Activated CD8-positive, alpha-beta memory T cell treated with anti-CD3 and anti-CD28 coated beads, Interleukin-2, amount 50 U/mL, for 4 hours (primary cell): ENCODE results near the gene SLC22A16.

ENCODE experiments used
- DNase-seq: peaks from one replicate; pipeline ENCODE4 v3.0.0-alpha.2; 2020

Gene SLC22A16

DNA sequence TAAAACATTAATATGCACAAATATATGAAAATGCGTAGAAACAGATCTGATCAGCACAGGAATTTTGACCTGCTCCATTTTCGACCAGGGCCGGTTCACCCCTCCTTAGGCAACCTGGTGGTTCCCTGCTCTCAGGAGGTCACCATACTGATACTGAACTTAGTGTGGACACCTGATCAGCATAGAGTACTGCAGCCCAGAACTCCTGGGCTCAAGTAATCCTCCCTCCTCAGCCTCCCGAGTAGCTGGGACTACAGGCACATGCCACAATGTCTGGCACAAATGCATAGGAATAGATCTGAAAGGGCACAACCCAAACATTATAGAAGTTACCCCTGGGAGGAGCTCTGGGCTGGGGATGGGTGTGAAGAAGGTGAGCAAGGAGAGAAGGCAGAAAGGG, 36.4 kb downstream of the SLC22A16 start:
- DNase-seq: no peak

DNA sequence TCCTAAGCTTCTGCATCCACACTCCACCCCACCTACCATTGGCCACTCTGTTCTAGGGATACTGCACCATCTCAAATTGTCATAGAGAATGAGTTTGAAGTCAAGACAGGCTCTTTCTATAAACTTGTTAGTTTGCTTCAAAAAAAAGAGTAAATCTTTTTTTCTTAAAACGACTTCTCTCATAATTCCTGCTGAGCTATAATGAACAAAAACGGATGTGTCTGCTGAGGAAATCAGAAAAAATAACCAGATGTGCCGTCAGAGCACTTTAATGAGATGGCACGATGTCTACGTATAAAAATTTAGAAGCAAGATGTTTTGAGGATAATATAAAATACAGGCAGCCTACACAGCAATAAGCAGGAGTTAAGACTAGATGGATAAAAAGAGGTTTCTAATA, 37.1 kb downstream of the SLC22A16 start:
- no peak for DNase-seq

DNA sequence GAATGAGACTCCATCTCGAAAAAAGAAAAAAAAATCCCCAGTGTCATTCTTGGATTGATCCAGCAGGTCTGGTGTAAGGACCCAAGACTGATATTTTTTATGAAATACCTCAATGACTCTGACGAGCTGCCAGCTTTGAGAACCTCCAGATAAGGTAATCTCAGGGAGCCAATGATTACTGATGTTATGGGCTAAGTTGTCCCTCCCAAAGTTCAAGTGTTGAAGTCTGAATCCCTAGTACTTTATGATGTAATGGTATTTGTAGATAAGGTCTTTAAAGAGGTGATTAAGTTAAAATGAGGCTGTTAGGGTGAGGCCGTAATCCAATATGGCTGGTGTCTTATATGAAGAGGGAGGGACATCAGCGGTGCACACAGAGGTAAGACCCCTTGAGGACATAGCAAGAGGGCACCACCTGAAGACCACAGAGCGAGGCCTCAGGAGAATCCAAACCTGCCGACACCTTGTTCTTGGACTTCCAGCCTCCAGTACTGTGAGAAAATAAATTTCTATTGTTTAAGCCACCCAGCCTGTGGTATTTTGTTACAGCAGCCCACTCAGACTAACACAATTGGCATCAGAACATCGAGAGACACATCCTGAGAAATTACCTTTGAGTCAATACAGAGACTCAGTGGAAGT, 41.3 kb downstream of the SLC22A16 start:
- no peak for DNase-seq

DNA sequence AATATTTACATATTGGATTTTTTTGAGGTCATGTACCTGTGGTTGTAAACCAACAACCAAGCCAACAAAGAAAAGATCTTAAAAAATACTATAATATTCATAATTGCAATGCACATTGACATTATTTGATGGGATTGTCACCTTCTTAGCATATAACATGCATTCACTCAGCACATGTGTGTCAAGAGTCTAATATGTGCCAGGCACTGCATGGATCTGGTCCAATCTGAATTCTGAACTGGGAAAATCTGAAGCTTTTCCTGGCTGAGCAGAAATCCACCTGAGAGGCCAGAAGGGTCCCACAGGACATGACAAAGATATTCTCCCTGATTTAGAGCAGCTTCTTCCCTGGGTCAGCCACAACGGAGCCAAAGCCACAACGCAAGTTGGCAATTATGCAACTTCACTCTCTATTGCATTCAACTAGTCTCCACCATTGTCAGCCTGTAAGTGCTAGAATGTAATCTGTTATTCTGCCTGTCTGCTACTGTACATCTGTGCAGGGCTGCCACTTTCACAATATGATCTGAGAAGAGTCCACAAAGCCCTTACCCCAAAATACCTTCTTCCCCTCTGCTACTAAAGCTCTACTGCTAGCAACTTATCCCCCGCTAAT, 44.0 kb downstream of the SLC22A16 start:
- no peak for DNase-seq

DNA sequence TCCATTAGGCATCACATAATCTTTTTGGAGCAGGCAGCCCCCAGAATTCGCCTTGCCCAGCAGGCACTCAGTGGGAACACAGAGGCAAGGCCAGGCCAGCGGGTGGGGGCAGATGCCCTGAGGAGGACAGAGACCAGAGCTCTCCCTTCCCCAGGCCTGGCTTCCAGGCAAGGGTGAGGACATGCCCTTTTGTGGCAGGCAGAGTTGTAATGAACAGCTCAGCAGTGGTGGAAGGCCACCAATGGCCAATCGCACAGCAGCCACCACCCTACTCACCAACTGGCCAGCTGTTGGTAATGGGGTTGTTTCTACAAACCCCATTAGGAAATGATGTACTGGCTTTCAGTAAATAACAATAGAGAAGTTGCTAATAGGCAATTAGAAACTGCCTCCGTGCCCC, 45.7 kb downstream of the SLC22A16 start:
- no peak for DNase-seq

DNA sequence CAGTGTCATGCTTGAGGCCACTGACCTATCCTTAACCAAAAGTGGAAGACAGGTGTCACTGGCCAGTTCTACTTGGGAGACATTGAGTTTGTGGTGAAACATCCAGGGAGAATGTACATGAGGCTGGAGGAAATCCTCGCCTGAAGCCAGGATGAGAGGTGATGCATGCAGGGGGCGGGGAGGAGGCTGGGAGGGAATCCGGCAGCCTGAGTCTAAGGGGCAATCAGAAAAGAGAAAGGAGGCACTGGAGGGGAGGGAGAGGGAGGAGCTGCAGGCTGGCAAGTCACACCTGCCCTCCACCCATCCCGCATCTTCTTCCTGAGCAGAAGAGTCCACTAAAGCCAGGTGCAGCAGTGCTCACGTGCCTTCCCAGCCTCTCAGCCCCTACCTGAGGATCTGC, 46.2 kb downstream of the SLC22A16 start:
- no peak for DNase-seq

DNA sequence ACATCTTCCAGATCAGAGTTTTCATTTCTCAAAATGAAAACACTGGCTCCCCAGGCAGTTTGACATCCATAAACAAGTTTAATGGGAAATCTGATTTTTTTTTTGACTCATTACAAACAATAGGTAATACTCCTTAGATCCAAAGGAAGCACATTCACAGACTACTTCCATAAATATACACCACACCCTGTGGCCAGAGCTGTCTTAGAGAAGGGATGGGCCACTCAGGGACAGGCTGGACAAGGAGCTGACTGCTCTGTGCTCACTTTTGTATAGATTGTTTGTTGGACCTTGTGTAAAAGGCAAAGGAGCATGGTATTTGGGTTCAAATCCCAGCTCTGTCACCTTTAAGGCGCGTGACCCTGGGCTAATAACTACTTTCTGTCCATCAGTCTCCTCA, 48.3 kb downstream of the SLC22A16 start:
- DNase-seq: no peak

DNA sequence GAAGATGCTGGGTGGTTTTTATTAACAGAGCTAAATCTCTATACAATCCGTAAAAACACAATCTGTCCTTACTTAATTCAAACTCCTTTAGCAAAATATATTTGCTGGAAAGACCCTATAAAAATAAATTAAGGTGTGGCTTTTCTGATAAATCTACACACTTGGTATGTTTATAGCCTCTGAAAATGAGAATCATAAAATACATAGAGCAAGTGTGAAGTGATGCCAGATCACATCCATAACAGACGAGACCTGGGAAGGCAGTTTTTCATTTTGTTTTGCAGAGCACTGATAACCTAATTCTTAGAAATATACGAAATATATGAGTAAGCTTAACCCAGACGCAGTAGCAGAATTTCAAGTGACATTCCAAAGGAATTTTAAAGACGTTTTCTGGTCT, 50.6 kb downstream of the SLC22A16 start:
- DNase-seq: no peak

DNA sequence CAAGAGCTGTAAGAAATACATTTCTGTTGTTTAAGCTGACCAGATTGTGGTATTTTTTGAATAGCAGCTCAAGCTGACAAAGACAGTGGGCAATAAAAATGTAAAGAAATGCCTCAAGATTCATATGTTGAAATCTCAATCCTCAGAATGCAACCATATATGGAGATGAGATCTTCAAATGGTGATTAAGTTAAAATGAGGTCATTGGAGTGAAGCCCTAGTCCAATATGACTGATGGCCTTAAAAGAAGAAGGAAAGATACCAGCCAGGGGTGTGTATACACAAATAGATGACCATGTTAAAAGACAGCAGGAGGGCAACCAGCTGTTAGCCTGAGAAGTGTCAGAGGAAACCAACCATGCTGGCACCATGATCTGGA, 54.0 kb downstream of the SLC22A16 start:
- DNase-seq: no peak

DNA sequence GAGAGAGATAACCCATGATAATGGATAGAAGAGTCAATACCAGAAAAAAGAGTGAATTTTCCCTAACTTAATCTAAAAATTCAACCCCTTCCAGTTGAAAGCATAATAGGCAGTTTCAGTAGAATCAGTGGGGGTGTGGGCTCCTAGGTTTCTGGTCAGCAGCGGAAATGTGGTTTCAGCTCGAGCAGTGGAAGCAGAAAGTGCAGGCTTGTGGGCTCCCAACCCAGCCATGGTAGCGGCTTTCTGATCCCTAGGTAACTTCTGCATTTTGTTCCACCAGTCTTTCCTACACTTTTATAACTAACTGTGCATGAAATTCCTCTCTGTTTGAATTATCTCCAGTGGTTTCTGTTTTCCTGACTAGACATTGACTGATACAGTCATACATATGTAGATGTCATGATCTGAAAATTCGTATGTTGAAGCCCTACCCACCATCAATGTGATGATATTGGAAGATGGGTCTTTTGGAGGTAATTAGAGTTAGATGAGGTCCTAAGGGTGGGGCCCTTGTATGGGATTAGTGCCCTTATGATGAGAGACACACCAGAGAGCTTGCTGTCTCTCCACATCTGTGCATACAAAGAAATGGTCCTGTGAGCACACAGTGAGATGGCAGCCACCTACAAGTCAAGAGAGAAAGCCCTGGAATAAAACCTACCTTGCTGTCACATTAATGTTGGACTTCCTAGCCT, 54.5 kb downstream of the SLC22A16 start:
- no peak for DNase-seq

DNA sequence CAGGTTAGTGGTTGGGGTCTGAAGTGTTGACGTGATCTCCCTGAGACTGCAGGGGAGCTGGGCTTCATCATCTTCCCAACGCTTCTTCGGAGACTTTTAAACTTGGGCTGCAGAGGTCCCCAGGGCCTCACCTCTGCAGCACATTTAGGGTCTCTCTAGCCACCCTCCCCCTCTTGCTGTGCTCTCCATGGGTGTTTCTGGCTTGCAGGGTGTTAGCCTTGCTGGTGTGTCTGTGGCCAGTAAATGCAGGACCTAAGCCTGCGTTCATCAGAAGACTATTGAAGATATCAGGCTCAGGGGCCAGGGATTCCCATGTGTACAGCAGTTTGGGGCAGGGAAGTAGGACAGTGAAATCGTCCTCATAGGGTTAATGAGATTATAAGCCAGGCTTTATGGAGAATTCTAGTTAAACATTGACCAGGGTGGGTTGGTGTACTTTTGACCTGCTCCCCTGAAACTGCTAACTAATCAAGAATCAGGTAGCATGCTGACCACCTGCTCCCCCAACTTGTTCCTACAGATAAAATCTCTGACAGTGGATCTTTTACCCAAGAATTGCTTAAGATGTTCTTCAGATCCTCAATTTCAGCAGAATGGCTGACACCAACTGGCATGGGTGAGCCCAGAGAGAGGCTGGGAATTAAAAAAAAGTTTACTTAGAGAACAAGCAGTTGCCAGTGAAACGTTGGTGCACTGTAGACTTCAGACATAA, 57.2 kb downstream of the SLC22A16 start:
- DNase-seq: no peak

DNA sequence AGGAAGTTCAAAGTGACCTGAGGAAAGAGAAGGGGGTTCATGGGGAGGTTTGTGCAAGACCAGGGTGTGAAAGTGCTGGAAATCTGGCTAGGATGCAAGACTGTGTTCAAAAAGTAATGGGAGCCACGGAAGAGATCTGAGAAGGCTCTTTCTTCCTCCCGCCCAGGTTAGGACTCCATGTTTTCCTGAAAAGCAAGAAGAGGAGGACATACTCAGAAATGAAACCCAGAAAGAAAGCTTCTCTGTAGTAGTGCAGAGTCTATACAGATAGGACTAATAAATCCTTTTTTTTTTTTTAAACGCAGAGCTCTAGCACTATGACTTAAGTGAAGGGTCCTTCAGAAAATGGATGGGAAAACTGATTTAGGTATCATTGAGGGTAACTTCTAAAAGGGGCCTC, 57.8 kb downstream of the SLC22A16 start:
- DNase-seq: no peak

DNA sequence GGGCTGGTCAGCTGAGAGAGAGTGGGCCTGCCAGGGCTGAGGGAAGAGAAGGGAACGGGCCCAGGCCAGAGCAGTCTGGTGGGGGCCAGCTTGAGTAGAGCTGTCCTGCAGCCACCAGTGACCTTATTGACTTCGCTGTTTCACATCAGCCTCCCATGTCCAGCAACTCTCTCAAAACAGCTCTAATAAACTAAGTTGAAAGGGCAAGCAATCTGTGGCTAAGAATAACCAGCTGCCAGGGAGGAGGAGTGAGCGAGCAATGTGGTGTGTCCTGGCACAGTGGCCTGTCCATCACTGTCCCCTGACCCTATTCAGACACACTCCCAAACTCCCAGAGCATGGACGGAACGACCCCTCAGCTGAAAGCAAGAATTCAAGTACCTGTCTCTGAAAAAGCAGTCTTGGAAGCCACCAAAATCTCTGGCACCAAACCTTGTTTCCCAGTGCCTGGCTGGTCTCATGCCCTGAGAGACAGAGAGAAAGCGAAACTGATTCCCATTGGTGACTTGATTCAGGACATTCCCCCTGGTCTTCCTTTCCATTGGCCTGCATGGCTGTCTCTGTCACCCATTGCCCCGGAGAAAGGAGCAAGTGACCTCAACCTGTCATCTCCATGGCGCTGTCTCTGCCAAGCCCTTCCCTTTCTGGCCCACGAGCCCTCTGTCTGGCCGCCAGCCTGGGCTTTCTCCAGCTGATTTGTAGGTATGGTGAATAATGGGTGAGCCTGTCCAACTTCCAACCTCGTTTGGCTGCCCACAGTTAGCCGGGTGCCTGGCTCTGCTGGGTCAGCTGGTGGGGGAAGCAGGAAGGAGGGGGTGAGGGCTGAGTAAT, 61.1 kb downstream of the SLC22A16 start, which contains the start of gene DDO:
Gene DDO, minus strand, starts transcription at position 490 of the 831 bp plus-strand sequence. CDS start 2,113 bp downstream, outside the sequence.
- DNase-seq: no peak

DNA sequence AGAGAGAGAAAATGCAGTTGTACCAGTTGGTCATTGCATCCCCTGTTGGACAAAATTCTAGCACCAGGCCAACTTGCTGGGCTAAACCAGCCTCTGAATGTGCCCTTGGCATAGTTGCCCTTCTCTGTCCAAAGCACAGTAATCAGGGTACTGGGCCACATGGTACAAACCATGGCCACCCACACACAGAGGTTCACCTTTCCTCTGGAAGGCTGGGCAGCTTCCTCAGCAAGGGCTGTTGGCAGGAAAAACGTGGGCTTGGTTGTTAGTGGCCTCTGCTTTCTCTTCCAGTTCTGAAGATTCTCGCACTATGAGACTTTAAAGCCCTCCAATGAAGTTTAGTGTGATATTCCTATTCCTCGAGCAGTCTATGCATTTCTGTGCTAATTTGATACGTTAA, 61.7 kb downstream of the SLC22A16 start:
- no peak for DNase-seq

DNA sequence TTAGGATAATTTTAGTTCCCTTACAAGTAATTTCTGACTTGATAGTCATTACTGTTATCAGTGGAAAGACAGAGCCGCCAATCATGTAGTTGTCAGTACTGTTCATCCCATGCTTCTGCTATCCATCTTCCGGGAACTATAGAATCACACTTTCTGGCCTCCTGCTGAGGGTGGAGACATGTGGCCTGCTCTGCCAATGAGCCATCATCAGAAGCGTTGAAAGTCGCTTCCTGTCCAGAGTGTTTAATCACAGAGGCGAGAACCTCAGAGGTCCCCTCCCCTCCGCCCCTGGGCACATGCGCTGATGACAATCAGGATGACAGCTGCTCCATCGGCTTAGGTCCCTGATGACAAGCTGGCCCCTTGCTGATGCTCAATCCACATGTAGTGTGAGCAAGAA, 64.1 kb downstream of the SLC22A16 start:
- no peak for DNase-seq

DNA sequence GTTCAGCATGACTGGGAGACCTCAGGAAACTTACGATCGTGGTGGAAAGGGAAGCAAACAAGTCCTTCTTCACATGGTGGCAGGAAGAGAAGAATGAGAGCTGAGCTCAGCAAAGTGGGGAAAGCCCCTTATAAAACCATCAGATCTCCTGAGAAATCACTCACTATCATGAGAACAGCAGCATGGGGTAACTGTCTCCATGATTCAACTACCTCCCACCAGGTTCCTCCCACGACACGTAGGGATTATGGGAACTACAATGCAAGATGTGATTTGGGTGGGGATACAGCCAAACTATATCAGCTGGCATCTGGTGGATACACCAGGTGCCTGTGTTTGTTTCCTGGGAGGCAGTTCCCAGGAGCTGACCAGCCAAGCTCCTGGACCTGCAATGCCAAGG, 65.9 kb downstream of the SLC22A16 start:
- no peak for DNase-seq

DNA sequence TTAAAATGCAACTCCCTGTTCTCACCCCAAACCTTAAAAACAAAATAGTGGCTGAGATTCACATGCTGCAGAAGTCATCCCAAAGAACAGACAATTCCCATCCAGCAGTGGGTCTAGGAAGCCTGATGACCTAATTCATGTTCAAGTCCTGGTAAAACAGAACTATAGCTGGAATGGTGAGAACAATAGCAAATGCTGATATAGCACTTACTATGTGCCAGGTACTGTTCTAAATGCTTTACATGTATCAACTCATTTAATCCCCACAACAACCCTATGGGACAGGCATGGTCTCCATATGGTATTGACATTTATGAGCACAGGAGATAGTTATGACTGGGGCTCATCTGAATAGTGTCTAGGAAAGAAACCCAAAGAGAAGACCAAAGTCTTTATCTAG, 66.6 kb downstream of the SLC22A16 start:
- no peak for DNase-seq

DNA sequence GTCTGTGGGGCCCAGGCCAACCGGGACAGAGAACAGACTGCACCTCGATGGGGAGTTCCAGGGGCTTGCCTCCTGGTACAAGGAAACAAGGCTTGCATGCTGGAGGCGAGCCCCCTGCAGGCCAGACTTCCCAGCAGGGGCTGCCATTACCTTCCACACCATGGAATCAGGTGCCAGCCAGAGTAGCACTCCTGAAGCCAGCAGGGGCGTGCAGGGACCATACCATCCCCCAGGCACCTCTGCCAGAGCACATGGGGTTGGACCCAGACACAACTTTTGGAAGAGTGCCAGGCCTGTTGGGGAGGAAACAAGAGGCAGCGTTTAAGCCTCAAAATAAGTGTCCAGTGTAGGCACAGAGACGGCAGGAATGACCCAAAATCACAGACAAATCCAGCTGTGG, 67.5 kb downstream of the SLC22A16 start:
- no peak for DNase-seq

DNA sequence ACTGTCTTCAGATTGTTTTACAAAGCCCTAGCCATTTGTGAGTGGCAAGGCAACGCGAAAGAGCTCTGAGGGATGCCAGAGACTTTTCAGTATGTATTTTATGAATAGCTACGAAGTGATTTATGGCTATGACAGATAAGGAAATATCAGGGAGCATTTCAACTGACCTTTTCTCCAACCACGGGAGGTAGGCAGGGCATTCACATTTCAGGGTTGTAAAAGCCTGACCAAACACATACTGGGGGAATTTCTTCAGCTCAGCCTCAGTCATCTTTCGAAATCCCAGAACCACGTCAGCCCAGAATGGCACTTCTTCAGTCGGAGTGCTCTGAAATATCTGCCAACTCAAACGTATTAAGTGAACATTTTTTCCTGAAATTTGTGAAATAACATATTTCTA, 71.8 kb downstream of the SLC22A16 start:
- DNase-seq: no peak

DNA sequence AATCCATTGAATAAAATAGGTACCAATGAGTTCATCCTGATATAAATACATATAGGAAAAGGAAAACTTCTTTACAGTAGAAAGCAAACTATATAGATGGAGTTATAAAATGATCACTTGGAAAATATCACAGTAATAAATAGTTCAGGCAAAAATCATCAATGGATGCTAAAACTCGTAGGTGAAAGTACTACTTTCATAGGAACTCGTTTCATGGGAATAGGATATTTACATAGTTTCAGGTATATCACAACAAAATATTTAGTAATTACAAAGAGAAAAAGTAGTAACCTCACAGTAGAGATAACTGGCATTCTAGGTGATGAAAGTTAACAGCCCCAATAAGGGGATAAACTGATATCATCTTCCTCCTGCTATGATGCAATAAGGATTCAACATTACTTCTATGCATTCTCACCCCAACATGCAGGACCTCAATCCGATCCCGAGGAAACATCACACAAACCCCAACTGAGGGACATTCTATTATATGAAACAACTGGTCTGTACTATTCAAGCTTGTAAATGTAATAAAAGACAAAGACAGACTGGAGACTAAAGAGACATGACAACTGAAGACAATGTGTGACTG, 74.7 kb downstream of the SLC22A16 start:
- no peak for DNase-seq

DNA sequence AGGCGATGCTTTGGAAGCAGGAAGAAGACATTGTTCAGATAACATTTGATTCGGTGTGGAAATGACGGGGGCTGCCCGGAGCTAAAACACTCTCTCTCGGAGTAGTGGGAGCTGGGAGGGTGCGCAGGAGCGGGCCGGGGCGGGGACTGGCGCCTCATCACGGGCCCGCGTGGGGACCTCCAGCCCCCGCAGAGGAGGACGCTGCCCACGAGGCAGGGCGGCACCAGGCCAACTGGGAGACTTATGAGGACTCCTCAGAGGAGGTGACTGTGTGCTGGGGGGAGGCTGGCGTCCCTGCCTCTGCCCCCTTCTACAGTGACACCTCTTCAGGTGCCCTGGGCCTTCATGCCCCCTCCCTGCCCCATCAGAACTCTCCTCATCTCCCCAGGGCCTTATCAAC, 76.2 kb downstream of the SLC22A16 start:
- no peak for DNase-seq
